A673 (cell line): ENCODE data around the gene ZBTB45.

Experiments
- EZH2 ChIP-seq: fragments of 200-600 bp; sonication (generic); IDR thresholded peaks from 2 replicates; pipeline ENCODE4 v1.6.1; 2017; ENCODE audit warnings: borderline replicate concordance, low read depth, mild to moderate bottlenecking, mixed read lengths, antibody characterized with exemption, low read length; ENCODE audit not compliant: poor library complexity, severe bottlenecking
- TF ChIP-seq, protein P1 (sequence below): fragments of 300-800, 200-600 bp; sonication (generic); conservative IDR thresholded peaks from 2 replicates; pipeline ENCODE4 v1.5.1; 2017; ENCODE audit warnings: low read depth, mild to moderate bottlenecking, antibody characterized with exemption, low read length, moderate library complexity, mixed read lengths

DNA sequence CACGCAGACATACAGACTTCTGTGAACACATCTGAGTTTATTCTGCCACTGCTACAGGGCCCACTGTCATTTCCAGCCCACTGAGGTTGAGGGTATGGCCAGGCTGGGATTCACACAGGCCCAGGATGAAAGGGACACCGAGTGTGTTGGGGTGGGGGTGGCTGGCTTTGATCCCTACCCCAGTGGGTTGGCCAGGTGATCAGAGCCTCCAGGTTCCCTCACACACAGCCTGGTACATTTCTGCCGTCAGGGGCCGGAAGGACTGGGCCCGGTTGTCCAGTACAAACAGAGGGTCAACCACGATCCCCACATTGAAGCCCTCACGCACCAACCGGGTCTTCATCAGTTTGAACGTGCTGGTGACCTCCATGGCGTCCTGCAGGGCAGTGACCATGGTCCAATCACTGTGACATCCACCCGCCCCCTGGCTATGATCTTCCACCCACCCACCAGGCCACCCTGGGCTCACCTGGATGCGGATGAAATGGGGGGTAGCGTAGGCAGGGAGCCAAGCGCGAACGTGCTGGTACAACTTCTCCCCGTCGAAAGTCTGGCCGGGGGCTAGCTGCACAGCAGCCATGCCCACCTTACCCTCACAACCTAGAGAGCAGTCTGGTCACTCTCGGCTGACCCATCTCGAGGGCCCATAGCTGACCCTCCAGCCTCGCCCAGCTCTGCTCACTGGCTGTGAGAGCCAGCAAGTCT is 21.1 kb downstream of the ZBTB45 start:
- TF ChIP-seq, protein P1, sequence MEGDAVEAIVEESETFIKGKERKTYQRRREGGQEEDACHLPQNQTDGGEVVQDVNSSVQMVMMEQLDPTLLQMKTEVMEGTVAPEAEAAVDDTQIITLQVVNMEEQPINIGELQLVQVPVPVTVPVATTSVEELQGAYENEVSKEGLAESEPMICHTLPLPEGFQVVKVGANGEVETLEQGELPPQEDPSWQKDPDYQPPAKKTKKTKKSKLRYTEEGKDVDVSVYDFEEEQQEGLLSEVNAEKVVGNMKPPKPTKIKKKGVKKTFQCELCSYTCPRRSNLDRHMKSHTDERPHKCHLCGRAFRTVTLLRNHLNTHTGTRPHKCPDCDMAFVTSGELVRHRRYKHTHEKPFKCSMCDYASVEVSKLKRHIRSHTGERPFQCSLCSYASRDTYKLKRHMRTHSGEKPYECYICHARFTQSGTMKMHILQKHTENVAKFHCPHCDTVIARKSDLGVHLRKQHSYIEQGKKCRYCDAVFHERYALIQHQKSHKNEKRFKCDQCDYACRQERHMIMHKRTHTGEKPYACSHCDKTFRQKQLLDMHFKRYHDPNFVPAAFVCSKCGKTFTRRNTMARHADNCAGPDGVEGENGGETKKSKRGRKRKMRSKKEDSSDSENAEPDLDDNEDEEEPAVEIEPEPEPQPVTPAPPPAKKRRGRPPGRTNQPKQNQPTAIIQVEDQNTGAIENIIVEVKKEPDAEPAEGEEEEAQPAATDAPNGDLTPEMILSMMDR = no peak
- no peak for TF ChIP-seq EZH2
